ENCODE results near the gene DYNLT2B. TPM values are rescaled to one million over a fixed set of nuclear protein-coding genes. Genes with fewer than 3 reads are reported as not detected.
A peak's percentile ranks its signal among the peaks of the same experiment; 100 is the strongest.

Gene DYNLT2B
- total RNA-seq, 1 experiment from 2014 or later: 41.4 TPM

DNA sequence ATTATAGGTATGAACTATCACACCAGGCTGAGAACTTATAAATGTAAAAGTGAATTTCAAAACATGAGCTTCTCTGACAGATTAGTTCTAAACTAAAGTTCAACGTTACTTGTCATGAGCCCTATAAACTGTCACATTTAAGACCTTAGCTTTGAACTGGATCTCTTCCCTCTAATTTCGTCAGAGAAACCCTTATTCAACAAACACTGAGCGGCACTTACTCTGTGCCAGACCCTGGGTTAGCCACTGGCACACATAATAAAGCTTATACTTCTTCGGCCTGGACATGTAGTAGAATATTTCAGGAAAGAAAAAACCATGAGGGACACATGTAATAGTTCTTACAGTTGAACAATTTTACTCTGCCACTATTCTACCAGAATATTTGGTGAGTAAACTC, 36.1 kb downstream of the DYNLT2B start:
- BruUV-seq (replicated peaks): no TSS peak
- no peak overlapping the region for H3K4me3 ChIP-seq (ENCODE audit: low read depth in 2 of 2, low read length in 2 of 2)
- ChIA-PET POLR2A (interaction anchor here (0.5 to 0.6 kb wide), 5 partner anchors 15 to 579 kb away, joined by 3 to 6 read pairs (median 4); no protein-coding TSS in a partner anchor), CTCF (no interaction called here)
- no peaks in the 10 kb centered on the region; the same call in 1 of the 2 replicates for H3K36me3 ChIP-seq (ENCODE audit: control insufficient read depth, insufficient read depth, low read length)
- ATAC-seq (no peak), DNase-seq (ENCODE audit: low read depth, low spot score) (no peak)
- TF ChIP-seq SIN3A (IDR thresholded peaks at IDR 0.05; ENCODE audit: borderline replicate concordance, insufficient read depth, low read depth, low read length) (no peak), POLR2AphosphoS5 (IDR thresholded peaks at IDR 0.05; ENCODE audit: low read depth, low read length) (no peak), TCF7L2 (IDR thresholded peaks at IDR 0.05; ENCODE audit: low read depth, low read length) (no peak), REST (IDR thresholded peaks at IDR 0.05; ENCODE audit: insufficient read depth in 1 of 2, low read depth in 2 of 2, low read length in 1 of 2) (no peak)
- TF ChIP-seq, protein P1, sequence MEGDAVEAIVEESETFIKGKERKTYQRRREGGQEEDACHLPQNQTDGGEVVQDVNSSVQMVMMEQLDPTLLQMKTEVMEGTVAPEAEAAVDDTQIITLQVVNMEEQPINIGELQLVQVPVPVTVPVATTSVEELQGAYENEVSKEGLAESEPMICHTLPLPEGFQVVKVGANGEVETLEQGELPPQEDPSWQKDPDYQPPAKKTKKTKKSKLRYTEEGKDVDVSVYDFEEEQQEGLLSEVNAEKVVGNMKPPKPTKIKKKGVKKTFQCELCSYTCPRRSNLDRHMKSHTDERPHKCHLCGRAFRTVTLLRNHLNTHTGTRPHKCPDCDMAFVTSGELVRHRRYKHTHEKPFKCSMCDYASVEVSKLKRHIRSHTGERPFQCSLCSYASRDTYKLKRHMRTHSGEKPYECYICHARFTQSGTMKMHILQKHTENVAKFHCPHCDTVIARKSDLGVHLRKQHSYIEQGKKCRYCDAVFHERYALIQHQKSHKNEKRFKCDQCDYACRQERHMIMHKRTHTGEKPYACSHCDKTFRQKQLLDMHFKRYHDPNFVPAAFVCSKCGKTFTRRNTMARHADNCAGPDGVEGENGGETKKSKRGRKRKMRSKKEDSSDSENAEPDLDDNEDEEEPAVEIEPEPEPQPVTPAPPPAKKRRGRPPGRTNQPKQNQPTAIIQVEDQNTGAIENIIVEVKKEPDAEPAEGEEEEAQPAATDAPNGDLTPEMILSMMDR (IDR thresholded peaks at IDR 0.05): no peak
- H3K4me1 ChIP-seq (ENCODE audit: control insufficient read depth, insufficient read depth, low read length): peaks cover 54% of the 10 kb centered on the region
- no peaks in the 10 kb centered on the region for H3K9me3 ChIP-seq (ENCODE audit: control insufficient read depth, insufficient read depth, low read depth, low read length)
- intact Hi-C loops (cut with micrococcal nuclease; ENCODE audit: unreplicated experiment): no loop called here
- no peaks in the 10 kb centered on the region for H3K27me3 ChIP-seq (ENCODE audit: control insufficient read depth, insufficient read depth, low read length)
- H3K27ac ChIP-seq (ENCODE audit: low read length): 0 out of 2 replicates have a peak overlapping the region, but pooled peaks have one; percentile 1
- in situ Hi-C loops (cut with HindIII; ENCODE audit: low pct_unique_long_range_greater_than_20kb, low sequenced_read_pairs): no loop called here

- POLR2A ChIA-PET: interaction anchor here (0.6 to 0.7 kb wide), 2 partner anchors 8 to 19 kb away, joined by 3 to 9 read pairs; no protein-coding TSS in a partner anchor
Observed at GRCh38 chr3:196280689-196281440, 37.2 kb downstream of the DYNLT2B start.

More at GRCh38 chr3:196280689-196281440, 37.2 kb downstream of the DYNLT2B start:
- Histone ChIP-seq H3K27me3 (ENCODE audit: control insufficient read depth, insufficient read depth, low read length) (no peaks in the 10 kb centered on the region), H3K36me3 (ENCODE audit: control insufficient read depth, insufficient read depth, low read length) (no peaks in the 10 kb centered on the region), H3K9me3 (ENCODE audit: control insufficient read depth, insufficient read depth, low read depth, low read length) (no peaks in the 10 kb centered on the region), H3K4me3 (ENCODE audit: low read depth in 2 of 2, low read length in 2 of 2) (no peak overlapping the region), H3K27ac (ENCODE audit: low read length) (peak overlapping the region; percentile 29; the same call in 1 of the 2 replicates), H3K4me1 (ENCODE audit: control insufficient read depth, insufficient read depth, low read length) (peaks cover 53% of the 10 kb centered on the region)
- BruUV-seq (replicated peaks): no TSS peak
- ATAC-seq (no peak), DNase-seq (ENCODE audit: low read depth, low spot score) (no peak)
- TF ChIP-seq, protein P1 (IDR thresholded peaks at IDR 0.05): no peak
- TF ChIP-seq SIN3A (IDR thresholded peaks at IDR 0.05; ENCODE audit: borderline replicate concordance, insufficient read depth, low read depth, low read length) (no peak), REST (IDR thresholded peaks at IDR 0.05; ENCODE audit: insufficient read depth in 1 of 2, low read depth in 2 of 2, low read length in 1 of 2) (no peak), POLR2AphosphoS5 (IDR thresholded peaks at IDR 0.05; ENCODE audit: low read depth, low read length) (no peak), TCF7L2 (IDR thresholded peaks at IDR 0.05; ENCODE audit: low read depth, low read length) (no peak)
- intact Hi-C loops (cut with micrococcal nuclease; ENCODE audit: unreplicated experiment): no loop called here
- in situ Hi-C loops (cut with HindIII; ENCODE audit: low pct_unique_long_range_greater_than_20kb, low sequenced_read_pairs): no loop called here
- CTCF ChIA-PET: interaction anchor here (0.5 to 0.7 kb wide), 3 partner anchors 86 to 242 kb away, joined by 4 to 9 read pairs (median 4); no protein-coding TSS in a partner anchor
